Stimulated activated CD4-positive, alpha-beta T cell treated with anti-CD3 and anti-CD28 coated beads, Interleukin-4, amount 100 ng/mL, for 4 hours (primary cell): ENCODE data around the gene MAP3K19.
"Not testable (repeated sequence)": the region's sequence is repeated elsewhere in the genome, so short reads cannot be mapped to it uniquely, and the experiment has no call there.

Source experiments
- DNase-seq, 2 experiments: peaks; one replicate each; pipeline ENCODE4 v3.0.0-alpha.2; 2020

Gene MAP3K19

GRCh38 chr2:135052042-135052876, 5.0 kb upstream of the MAP3K19 start, which contains the start of gene RAB3GAP1:
TSS of gene RAB3GAP1 (plus strand) at chr2:135052292. CDS start at chr2:135052308, 16 bp downstream.
- DNase-seq, result peak; percentile 79 to 92

GRCh38 chr2:135050684-135051083, 3.4 kb upstream of the MAP3K19 start:
- DNase-seq, result no peak

GRCh38 chr2:135050132-135050531, 2.9 kb upstream of the MAP3K19 start:
- no peak for DNase-seq

- DNase-seq, result no peak
These were observed 875 bp upstream of the MAP3K19 start for GRCh38 chr2:135048122-135048521.

GRCh38 chr2:135043345-135043744, 3.9 kb downstream of the MAP3K19 start:
- peak in 1 of 2 experiments; percentile 14 for DNase-seq

- DNase-seq, result no peak
These were observed 9.4 kb downstream of the MAP3K19 start for GRCh38 chr2:135037831-135038230.

- not testable (repeated sequence) for DNase-seq
These were observed 14.0 kb downstream of the MAP3K19 start for GRCh38 chr2:135033216-135033615.

- no peak for DNase-seq
These were observed 16.4 kb downstream of the MAP3K19 start for GRCh38 chr2:135030826-135031225.

GRCh38 chr2:135029481-135030134, 17.6 kb downstream of the MAP3K19 start:
- DNase-seq, result no peak

- DNase-seq, result no peak
These were observed 23.3 kb downstream of the MAP3K19 start for GRCh38 chr2:135023886-135024485.

GRCh38 chr2:135022952-135023880, 24.0 kb downstream of the MAP3K19 start:
- DNase-seq, result no peak

GRCh38 chr2:135021618-135022017, 25.6 kb downstream of the MAP3K19 start:
- DNase-seq, result no peak

GRCh38 chr2:135011633-135012032, 35.6 kb downstream of the MAP3K19 start:
- no peak for DNase-seq

- no peak for DNase-seq
These were observed 36.9 kb downstream of the MAP3K19 start for GRCh38 chr2:135010200-135010942.

GRCh38 chr2:135009339-135009738, 37.9 kb downstream of the MAP3K19 start:
- DNase-seq, result no peak

GRCh38 chr2:135005753-135006152, 41.5 kb downstream of the MAP3K19 start:
- DNase-seq, result no peak

- DNase-seq, result peak; percentile 68 to 75
These were observed 43.1 kb downstream of the MAP3K19 start for GRCh38 chr2:135004005-135004746.

- no peak for DNase-seq
These were observed 44.4 kb downstream of the MAP3K19 start for GRCh38 chr2:135002836-135003235.

- DNase-seq, result no peak
These were observed 47.7 kb downstream of the MAP3K19 start for GRCh38 chr2:134999521-134999920.

- no peak for DNase-seq
These were observed 58.1 kb downstream of the MAP3K19 start for GRCh38 chr2:134988994-134989605.

GRCh38 chr2:134985061-134985460, 62.2 kb downstream of the MAP3K19 start:
- no peak for DNase-seq
